Astrocyte of the hippocampus (primary cell): ENCODE data around the gene TMTC1.
"Not testable (repeated sequence)": the region's sequence is repeated elsewhere in the genome, so short reads cannot be mapped to it uniquely, and the experiment has no call there.

Experiments used
- DNase-seq: peaks from one replicate; pipeline ENCODE4 v3.0.0; 2011; ENCODE audit warnings: low read depth, low spot score

Gene TMTC1

DNA sequence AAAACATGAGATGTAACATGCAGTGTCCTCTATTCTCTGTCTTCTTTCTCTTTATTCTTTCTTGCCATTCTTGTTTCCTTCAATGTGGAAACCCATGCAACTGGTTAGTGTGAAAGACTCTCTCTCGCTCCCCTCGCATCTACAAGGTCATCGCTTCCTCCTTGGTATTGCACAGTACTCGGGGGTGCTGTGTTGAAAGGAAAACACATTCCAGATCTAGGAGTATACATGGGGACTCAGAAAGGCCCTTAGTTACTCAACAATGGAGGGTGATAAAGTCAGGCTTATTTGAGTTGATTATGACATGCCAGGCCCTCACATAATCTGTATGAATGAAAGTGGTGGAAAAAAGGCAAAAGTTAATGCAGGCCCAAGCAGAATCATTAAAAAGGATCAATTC, 210.8 kb downstream of the TMTC1 start:
- no peak for DNase-seq

- DNase-seq: no peak
These were observed 211.3 kb downstream of the TMTC1 start for GRCh38 chr12:29572464-29572863.

GRCh38 chr12:29569132-29569757, 214.5 kb downstream of the TMTC1 start:
- peak; percentile 50 for DNase-seq

- peak; percentile 41 for DNase-seq
These were observed 217.3 kb downstream of the TMTC1 start for GRCh38 chr12:29566441-29566840.

DNA sequence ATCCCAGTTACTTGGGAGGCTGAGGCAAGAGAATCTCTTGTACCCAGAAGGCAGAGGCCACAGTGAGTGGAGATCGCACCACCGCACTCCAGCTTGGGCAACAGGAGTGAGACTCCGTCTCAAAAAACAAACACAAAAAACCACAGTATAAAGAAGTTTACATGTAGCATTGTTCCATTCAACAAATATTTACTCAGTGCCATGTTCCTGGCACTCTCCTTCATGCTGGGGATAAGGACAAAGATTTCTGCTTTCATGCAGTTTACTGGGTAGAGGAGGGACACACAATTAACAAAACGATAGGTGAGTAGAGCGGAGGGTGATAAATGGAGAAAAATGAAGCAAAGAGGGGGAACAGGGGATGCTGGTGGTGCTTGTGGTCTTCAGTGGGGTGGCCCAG, 218.0 kb downstream of the TMTC1 start:
- no peak for DNase-seq

DNA sequence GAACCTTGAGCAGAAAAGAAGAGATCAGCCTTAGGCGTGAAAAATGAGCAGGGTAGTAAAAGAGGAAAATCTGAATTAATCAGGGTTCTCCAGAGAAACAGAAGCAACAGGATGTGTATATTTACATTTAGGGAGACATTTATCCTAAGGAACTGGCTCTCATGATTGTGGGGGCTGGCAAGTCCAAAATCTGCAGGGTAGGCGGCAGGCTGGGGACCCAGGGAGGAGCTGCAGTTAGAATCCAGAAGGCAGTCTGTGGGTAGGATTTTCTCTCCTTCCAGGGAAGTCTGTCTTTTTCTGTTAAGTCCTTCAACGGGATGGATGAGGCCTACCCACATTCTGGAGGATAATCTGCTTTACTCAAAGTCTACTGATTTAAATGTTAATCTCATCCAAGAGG, 218.8 kb downstream of the TMTC1 start:
- no peak for DNase-seq

GRCh38 chr12:29563636-29564035, 220.1 kb downstream of the TMTC1 start:
- no peak for DNase-seq

GRCh38 chr12:29563071-29563470, 220.7 kb downstream of the TMTC1 start:
- DNase-seq: no peak

DNA sequence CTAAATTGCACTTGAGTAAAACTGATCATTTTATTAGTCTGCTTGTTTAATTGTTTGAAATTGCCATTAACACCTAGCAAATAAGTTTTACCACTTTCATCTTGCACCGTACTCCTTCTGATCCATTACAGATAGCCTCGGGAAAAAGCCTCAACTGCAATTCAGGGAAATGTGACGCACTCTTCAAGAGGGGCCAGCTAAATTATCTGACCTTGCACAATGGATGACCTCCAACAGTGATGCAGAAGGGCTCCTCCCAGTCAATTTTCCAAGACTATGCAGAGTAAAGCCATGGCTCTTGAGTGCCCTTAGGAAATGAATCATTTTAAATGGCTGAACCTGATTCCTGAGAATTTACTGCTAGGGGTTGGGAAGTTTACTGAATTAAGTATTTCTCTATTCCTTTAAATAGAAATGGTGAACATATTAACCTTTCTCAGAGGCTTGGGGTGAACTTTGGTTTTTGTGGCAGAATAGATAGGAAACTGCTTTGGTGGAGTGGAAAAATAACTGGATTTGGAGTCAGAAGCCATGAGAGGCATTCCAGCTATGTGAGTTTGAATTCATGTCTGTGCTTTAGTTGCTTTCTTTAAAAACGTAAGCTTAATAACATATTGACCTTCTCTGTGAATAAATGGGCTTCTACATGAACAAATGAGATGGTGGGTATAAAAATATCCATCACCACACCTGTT, 221.5 kb downstream of the TMTC1 start:
- peak; percentile 42 for DNase-seq

GRCh38 chr12:29561664-29562071, 222.1 kb downstream of the TMTC1 start:
- no peak for DNase-seq

DNA sequence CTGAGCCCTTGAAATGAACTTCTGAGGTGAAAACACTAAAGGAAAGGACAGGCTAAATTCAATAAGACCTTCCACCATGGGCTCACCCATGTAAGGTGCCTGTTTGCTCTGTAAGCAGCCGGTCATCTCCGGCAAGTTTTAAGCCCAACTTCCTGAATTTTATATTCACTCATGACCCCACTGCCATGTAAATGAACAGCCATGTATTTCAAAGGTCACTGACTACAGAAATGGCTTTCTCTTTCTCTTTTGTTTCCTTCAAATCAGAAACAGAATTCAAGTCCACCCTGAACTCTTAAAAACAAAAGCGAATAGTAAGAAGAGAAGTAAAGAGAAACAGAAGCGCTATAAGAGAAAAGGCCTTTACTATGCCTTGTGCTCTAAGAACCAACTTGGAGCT, 224.5 kb downstream of the TMTC1 start:
- no peak for DNase-seq

GRCh38 chr12:29556363-29556762, 227.4 kb downstream of the TMTC1 start:
- no peak for DNase-seq

GRCh38 chr12:29555451-29555850, 228.3 kb downstream of the TMTC1 start:
- not testable (repeated sequence) for DNase-seq

DNA sequence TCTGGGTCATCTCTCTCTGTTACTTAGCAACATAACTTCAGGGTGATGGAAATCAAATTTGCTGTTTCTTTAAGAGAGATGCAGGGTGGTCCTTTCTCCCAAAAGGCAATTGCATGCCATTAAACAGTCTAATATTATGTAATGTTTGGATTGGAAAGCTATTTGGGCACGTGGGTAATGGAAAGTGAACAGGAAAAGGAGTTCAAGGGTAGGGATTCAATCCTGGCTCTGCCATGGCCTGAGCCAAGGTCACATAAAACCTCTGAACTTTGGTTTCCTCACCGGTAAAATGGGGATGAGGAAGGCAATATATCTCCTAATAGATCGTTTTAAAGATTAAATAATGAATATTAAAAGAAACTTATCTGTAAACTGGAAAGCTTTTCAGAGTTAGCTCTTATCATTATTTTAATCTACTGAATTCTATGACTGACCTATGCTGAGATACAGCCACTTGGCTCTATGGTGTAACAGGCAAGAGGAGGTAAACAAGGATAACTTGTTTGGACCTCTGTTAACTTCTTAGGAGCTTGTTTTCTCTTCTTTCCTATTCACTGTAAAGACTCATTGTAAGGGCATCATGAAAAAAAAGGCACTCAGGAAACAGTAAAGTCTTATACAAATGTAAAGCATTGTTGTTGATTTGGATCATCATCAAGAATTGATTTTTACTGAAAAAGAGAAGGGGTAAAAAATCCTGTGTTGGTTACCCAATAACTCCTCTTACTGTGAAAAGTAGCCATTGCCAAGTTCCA, 230.6 kb downstream of the TMTC1 start:
- no peak for DNase-seq

GRCh38 chr12:29552324-29552927, 231.3 kb downstream of the TMTC1 start:
- DNase-seq: peak; percentile 73

DNA sequence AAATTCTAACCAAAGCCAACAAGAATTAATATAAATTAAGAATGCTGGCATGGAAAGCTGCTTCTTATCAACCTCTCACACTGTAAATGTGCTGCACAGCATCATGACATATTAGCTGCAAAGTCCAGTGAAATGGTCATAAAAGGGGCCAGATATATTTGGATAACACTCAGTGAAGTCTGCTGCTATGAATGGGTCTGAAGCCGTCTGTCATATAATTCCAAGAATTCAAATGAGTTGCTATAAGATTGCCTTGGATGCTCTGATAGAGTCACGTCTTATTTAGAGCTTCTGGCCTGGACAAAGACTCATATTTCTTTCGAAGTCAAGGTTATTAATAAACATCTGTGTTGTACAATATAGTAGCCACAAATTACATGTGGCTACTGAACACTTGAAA, 231.9 kb downstream of the TMTC1 start:
- DNase-seq: no peak

DNA sequence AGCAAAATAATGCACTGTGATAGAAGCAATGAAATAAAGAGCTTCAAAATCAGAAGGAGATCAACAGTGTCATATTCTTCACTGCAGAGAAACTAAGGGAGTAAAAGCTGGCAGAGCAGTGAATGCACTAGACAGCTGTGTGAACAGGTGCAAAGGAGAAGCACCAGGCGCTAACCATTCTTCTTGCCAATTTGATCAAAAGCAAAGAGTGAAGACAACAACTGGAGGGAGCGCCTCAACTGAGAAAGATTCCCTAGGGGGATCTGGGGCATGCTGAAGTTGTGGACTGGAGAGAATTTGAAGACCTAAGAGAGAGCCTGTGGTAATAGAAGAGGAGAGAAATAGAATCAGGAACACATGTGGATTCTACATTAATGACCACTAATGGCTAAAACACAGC, 235.9 kb downstream of the TMTC1 start:
- DNase-seq: no peak

DNA sequence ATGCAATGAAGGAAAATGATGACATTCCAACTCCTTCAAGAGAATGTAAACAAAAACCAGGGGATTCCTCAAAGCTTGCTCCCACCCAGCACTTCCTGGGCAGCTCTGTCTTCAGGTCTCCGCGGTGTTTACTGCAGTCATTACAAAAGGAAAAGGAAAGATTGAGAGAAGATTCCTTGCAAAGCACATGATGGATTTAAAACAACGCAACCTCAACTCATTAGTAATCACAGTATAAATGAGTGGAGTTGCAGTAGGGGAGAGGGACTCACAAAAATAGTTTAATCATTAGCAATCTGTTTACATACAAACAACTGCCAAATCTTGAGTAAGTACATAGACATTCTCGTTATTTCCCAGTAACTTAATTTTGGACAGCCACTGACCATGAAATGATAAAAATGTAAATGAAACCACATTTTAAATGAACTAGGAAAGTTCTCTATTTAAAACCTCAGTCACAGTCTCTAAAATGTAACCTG, 236.6 kb downstream of the TMTC1 start:
- DNase-seq: peak; percentile 70

- DNase-seq: no peak
These were observed 237.7 kb downstream of the TMTC1 start for GRCh38 chr12:29546000-29546399.

DNA sequence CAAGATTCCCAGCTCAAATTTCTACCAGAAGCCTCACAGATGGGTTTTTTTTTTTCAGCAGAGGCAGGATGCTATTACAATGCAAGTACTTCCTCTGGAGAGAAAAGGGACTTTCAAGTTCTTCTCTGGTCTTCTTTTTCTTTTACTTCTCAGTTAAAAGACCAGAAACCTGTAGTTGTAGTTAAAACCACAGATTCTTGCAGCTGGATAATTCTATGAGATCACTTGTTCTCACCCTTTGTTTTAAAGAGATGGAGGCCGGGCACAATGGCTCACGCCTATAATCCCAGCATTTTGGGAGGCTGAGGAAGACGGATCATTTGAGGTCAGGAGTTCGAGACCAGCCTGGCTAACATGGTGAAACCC, 238.7 kb downstream of the TMTC1 start:
- no peak for DNase-seq

- DNase-seq: no peak
These were observed 239.2 kb downstream of the TMTC1 start for GRCh38 chr12:29544428-29545101.

DNA sequence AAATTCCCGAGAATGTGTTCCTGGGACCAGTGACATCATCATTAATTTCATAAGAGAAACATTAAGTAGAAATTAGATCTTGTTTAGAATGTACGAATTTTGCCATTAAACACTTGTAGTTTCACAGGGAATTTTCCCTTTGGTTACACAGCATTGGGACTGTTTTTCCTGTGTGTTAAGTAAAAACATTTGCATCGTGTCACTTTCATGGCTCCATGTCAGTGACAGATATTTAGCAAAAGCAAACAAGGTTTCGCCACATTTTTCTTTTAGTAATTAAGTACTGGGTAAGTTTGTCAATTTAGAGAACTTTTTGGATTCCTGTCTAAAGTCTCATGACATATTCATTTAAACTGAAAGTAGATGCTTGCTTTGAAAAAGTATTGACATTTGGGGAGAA, 240.7 kb downstream of the TMTC1 start:
- DNase-seq: no peak
